ENCODE measurements around the gene ACTL8. TPM values are rescaled to one million over a fixed set of nuclear protein-coding genes. Genes with fewer than 3 reads are reported as not detected.

ACTL8 gene
- total and polyA plus RNA-seq, 12 donors = not detected

- Histone ChIP-seq H3K36me3 (replicated peaks in 1 of 2) (no peaks in the 10 kb centered on the region), H3K27ac (no peak overlapping the region), H3K4me3 (no peak overlapping the region), H3K27me3 (no peaks in the 10 kb centered on the region), H3K9me3 (replicated peaks in 1 of 3) (peaks cover 0 to 15% (median 0%) of the 10 kb centered on the region in 3 donors), H3K4me1 (replicated peaks in 1 of 2) (no peaks in the 10 kb centered on the region)
- TF ChIP-seq CTCF (IDR thresholded peaks at IDR 0.05) = no peak
- TF ChIP-seq POLR2A (IDR thresholded peaks at IDR 0.05) = no peak
- intact Hi-C loops (cut with DNase I) = no loop called here
- no peak for DNase-seq
- 27 to 69% (median 62%) methylated on average over 7 to 8 of the region's 8 CpGs for WGBS, 4 donors
These were observed 8.3 kb downstream of the ACTL8 start for GRCh38 chr1:17763417-17763816.

- WGBS, 4 donors = 80 to 89% (median 84%) methylated on average over 2 to 5 of the region's 5 CpGs
- intact Hi-C loops (cut with DNase I) = no loop called here
- TF ChIP-seq POLR2A (IDR thresholded peaks at IDR 0.05) = no peak
- no peaks in the 10 kb centered on the region for H3K4me1 ChIP-seq (replicated peaks in 1 of 2)
- H3K4me3 ChIP-seq = no peak overlapping the region
- H3K36me3 ChIP-seq (replicated peaks in 1 of 2) = no peaks in the 10 kb centered on the region
- H3K27ac ChIP-seq = no peak overlapping the region
- H3K27me3 ChIP-seq = no peaks in the 10 kb centered on the region
- H3K9me3 ChIP-seq (replicated peaks in 1 of 3) = peaks cover 0 to 9% (median 0%) of the 10 kb centered on the region in 3 donors
- DNase-seq = no peak
These were observed 8.9 kb downstream of the ACTL8 start for GRCh38 chr1:17763995-17764394.

- intact Hi-C loops (cut with DNase I) = no loop called here
- TF ChIP-seq CTCF (IDR thresholded peaks at IDR 0.05) (no peak), POLR2A (IDR thresholded peaks at IDR 0.05) (no peak)
- WGBS, 4 donors = 62 to 74% (median 68%) methylated on average over 9 to 10 of the region's 10 CpGs
- no peaks in the 10 kb centered on the region for H3K36me3 ChIP-seq (replicated peaks in 1 of 2)
- H3K9me3 ChIP-seq (replicated peaks in 1 of 3) = peaks cover 0 to 3% (median 0%) of the 10 kb centered on the region in 3 donors
- no peak for DNase-seq
- H3K27ac ChIP-seq = no peak overlapping the region
- no peaks in the 10 kb centered on the region for H3K27me3 ChIP-seq
- no peak overlapping the region for H3K4me3 ChIP-seq
- no peaks in the 10 kb centered on the region for H3K4me1 ChIP-seq (replicated peaks in 1 of 2)
These were observed 9.5 kb downstream of the ACTL8 start for GRCh38 chr1:17764591-17764990.

GRCh38 chr1:17765444-17766411 lies 10.6 kb downstream of the ACTL8 start:
- Histone ChIP-seq H3K36me3 (replicated peaks in 1 of 2) (no peaks in the 10 kb centered on the region), H3K4me3 (no peak overlapping the region), H3K27ac (no peak overlapping the region), H3K9me3 (replicated peaks in 1 of 3) (no peaks in the 10 kb centered on the region), H3K4me1 (replicated peaks in 1 of 2) (no peaks in the 10 kb centered on the region), H3K27me3 (no peaks in the 10 kb centered on the region)
- peak in 2 of 7 donors; percentile 18 to 20 for DNase-seq
- TF ChIP-seq CTCF (IDR thresholded peaks at IDR 0.05) (no peak), POLR2A (IDR thresholded peaks at IDR 0.05) (no peak)
- WGBS, 4 donors = 59 to 70% (median 63%) methylated on average over 13 to 16 of the region's 16 CpGs
- intact Hi-C loops (cut with DNase I) = no loop called here
